ENCODE results near the gene AGRN.
"Not testable (repeated sequence)": the region's sequence is repeated elsewhere in the genome, so short reads cannot be mapped to it uniquely, and the experiment has no call there.

The AGRN gene

GRCh38 chr1:1054099-1054700 lies 34.3 kb downstream of the AGRN start:
- no peak for DNase-seq

GRCh38 chr1:1054971-1055370 lies 35.1 kb downstream of the AGRN start:
- no peak for DNase-seq

GRCh38 chr1:1055841-1056736 lies 36.2 kb downstream of the AGRN start:
- DNase-seq, result no peak

GRCh38 chr1:1057769-1058087 lies 37.8 kb downstream of the AGRN start:
- not testable (repeated sequence) for DNase-seq

- DNase-seq, result no peak
Measured at GRCh38 chr1:1058088-1058905, 38.4 kb downstream of the AGRN start.

- DNase-seq, result no peak
Measured at GRCh38 chr1:1058921-1059493, 39.1 kb downstream of the AGRN start.

- DNase-seq, result peak; percentile 83
Measured at GRCh38 chr1:1059494-1060280, 39.8 kb downstream of the AGRN start.

GRCh38 chr1:1060281-1061000 lies 40.5 kb downstream of the AGRN start:
- no peak for DNase-seq

GRCh38 chr1:1061682-1062345 lies 41.9 kb downstream of the AGRN start:
- no peak for DNase-seq

GRCh38 chr1:1062348-1063163 lies 42.6 kb downstream of the AGRN start:
- no peak for DNase-seq

GRCh38 chr1:1063261-1063944 lies 43.5 kb downstream of the AGRN start:
- DNase-seq, result no peak

GRCh38 chr1:1063945-1064831 lies 44.3 kb downstream of the AGRN start:
- DNase-seq, result peak; percentile 77

GRCh38 chr1:1065265-1065939 lies 45.5 kb downstream of the AGRN start:
- DNase-seq, result no peak

- not testable (repeated sequence) for DNase-seq
Measured at GRCh38 chr1:1065940-1066304, 46.0 kb downstream of the AGRN start.

- no peak for DNase-seq
Measured at GRCh38 chr1:1066403-1067283, 46.7 kb downstream of the AGRN start.

- DNase-seq, result no peak
Measured at GRCh38 chr1:1067284-1067859, 47.5 kb downstream of the AGRN start.

Data from effector CD4-positive, alpha-beta T cell (primary cell).